ENCODE measurements around the gene HOXD9.

- no peak for TF ChIP-seq YY1 (IDR thresholded peaks at IDR 0.05; ENCODE audit: low read depth)
- no peak for TF ChIP-seq CEBPB (IDR thresholded peaks at IDR 0.05)
- no peak for TF ChIP-seq NFIC (IDR thresholded peaks at IDR 0.05)
- TF ChIP-seq, protein P1, sequence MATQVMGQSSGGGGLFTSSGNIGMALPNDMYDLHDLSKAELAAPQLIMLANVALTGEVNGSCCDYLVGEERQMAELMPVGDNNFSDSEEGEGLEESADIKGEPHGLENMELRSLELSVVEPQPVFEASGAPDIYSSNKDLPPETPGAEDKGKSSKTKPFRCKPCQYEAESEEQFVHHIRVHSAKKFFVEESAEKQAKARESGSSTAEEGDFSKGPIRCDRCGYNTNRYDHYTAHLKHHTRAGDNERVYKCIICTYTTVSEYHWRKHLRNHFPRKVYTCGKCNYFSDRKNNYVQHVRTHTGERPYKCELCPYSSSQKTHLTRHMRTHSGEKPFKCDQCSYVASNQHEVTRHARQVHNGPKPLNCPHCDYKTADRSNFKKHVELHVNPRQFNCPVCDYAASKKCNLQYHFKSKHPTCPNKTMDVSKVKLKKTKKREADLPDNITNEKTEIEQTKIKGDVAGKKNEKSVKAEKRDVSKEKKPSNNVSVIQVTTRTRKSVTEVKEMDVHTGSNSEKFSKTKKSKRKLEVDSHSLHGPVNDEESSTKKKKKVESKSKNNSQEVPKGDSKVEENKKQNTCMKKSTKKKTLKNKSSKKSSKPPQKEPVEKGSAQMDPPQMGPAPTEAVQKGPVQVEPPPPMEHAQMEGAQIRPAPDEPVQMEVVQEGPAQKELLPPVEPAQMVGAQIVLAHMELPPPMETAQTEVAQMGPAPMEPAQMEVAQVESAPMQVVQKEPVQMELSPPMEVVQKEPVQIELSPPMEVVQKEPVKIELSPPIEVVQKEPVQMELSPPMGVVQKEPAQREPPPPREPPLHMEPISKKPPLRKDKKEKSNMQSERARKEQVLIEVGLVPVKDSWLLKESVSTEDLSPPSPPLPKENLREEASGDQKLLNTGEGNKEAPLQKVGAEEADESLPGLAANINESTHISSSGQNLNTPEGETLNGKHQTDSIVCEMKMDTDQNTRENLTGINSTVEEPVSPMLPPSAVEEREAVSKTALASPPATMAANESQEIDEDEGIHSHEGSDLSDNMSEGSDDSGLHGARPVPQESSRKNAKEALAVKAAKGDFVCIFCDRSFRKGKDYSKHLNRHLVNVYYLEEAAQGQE (IDR thresholded peaks at IDR 0.05; ENCODE audit: low read depth), result no peak
- no peak for TF ChIP-seq EGR1 (IDR thresholded peaks at IDR 0.05)
- no peak for TF ChIP-seq CREB1 (IDR thresholded peaks at IDR 0.05; ENCODE audit: low read depth)
- TF ChIP-seq RAD21 (IDR thresholded peaks at IDR 0.05; ENCODE audit: low read depth), result no peak
- TF ChIP-seq EP300 (IDR thresholded peaks at IDR 0.05; ENCODE audit: borderline replicate concordance), result no peak
- no peak for TF ChIP-seq MAX (IDR thresholded peaks at IDR 0.05)
Observed at GRCh38 chr2:176163672-176164056, 41.1 kb downstream of the HOXD9 start.

All from Ishikawa (cell line).